PC-3 (cell line): Measurements from ENCODE around the gene LELP1.

Experiments
- CTCF ChIP-seq: fragments of 300-600 bp; sonication (generic); conservative IDR thresholded peaks from 2 replicates; pipeline ENCODE4 v1.5.1; 2017; ENCODE audit warnings: antibody characterized with exemption, low read depth, mild to moderate bottlenecking, low read length
- EZH2 ChIP-seq: fragments of 300-600 bp; sonication (generic); IDR thresholded peaks from one replicate; pipeline ENCODE4 v1.6.1; 2017; ENCODE audit warnings: antibody characterized with exemption, mild to moderate bottlenecking, low read length; ENCODE audit not compliant: unreplicated experiment
- EZH2phosphoT487 ChIP-seq: fragments of 300-600 bp; sonication (generic); IDR thresholded peaks from 2 replicates; pipeline ENCODE4 v1.6.1; 2018; ENCODE audit warnings: mild to moderate bottlenecking, antibody characterized with exemption, low read length, borderline replicate concordance

GRCh38 chr1:153245466-153245865 is 42.2 kb downstream of the LELP1 start:
- TF ChIP-seq EZH2 = no peak
- no peak for TF ChIP-seq CTCF
- no peak for TF ChIP-seq EZH2phosphoT487
